Measurements from ENCODE around the gene MYPN. TPM values are rescaled to one million over a fixed set of nuclear protein-coding genes. Genes with fewer than 3 reads are reported as not detected.

Gene MYPN
- total RNA-seq, 3 donors from 2014 or later = 0.33 TPM; not detected in 2

- no peaks in the 10 kb centered on the region for H3K36me3 ChIP-seq
- intact Hi-C loops (cut with DNase I; ENCODE audit: low total_unique reads) = no loop called here
- DNase-seq (ENCODE audit: low spot score in 2 of 2) = no peak
These were observed 123.8 kb downstream of the MYPN start for GRCh38 chr10:68233046-68233445.

GRCh38 chr10:68235111-68235510, 125.8 kb downstream of the MYPN start:
- no peaks in the 10 kb centered on the region for H3K27me3 ChIP-seq
- H3K27ac ChIP-seq = no peak overlapping the region
- H3K4me3 ChIP-seq = no peak overlapping the region
- TF ChIP-seq POLR2AphosphoS5 (IDR thresholded peaks at IDR 0.05) (no peak), POLR2A (IDR thresholded peaks at IDR 0.05) (no peak), CTCF (IDR thresholded peaks at IDR 0.05) (no peak)
- no peak for DNase-seq (ENCODE audit: low spot score in 2 of 2)
- no peaks in the 10 kb centered on the region for H3K36me3 ChIP-seq
- no peaks in the 10 kb centered on the region for H3K4me1 ChIP-seq
- H3K9me3 ChIP-seq = no peaks in the 10 kb centered on the region
- intact Hi-C loops (cut with DNase I; ENCODE audit: low total_unique reads) = no loop called here

More at GRCh38 chr10:68233046-68233445, 123.8 kb downstream of the MYPN start:
- no peaks in the 10 kb centered on the region for H3K4me1 ChIP-seq
- H3K4me3 ChIP-seq = no peak overlapping the region
- H3K27ac ChIP-seq = no peak overlapping the region
- H3K9me3 ChIP-seq = no peaks in the 10 kb centered on the region
- TF ChIP-seq CTCF (IDR thresholded peaks at IDR 0.05) (no peak), POLR2A (IDR thresholded peaks at IDR 0.05) (no peak), POLR2AphosphoS5 (IDR thresholded peaks at IDR 0.05) (no peak)
- H3K27me3 ChIP-seq = no peaks in the 10 kb centered on the region

GRCh38 chr10:68235581-68235980, 126.3 kb downstream of the MYPN start:
- H3K36me3 ChIP-seq = no peaks in the 10 kb centered on the region
- H3K4me3 ChIP-seq = no peak overlapping the region
- intact Hi-C loops (cut with DNase I; ENCODE audit: low total_unique reads) = no loop called here
- H3K9me3 ChIP-seq = no peaks in the 10 kb centered on the region
- no peak for TF ChIP-seq POLR2A (IDR thresholded peaks at IDR 0.05)
- no peak for TF ChIP-seq CTCF (IDR thresholded peaks at IDR 0.05)
- TF ChIP-seq POLR2AphosphoS5 (IDR thresholded peaks at IDR 0.05) = no peak
- H3K4me1 ChIP-seq = no peaks in the 10 kb centered on the region
- H3K27ac ChIP-seq = no peak overlapping the region
- DNase-seq (ENCODE audit: low spot score in 2 of 2) = no peak
- H3K27me3 ChIP-seq = no peaks in the 10 kb centered on the region

GRCh38 chr10:68237173-68237572, 127.9 kb downstream of the MYPN start:
- Histone ChIP-seq H3K9me3 (no peaks in the 10 kb centered on the region), H3K27ac (no peak overlapping the region), H3K4me1 (no peaks in the 10 kb centered on the region), H3K27me3 (no peaks in the 10 kb centered on the region), H3K4me3 (no peak overlapping the region), H3K36me3 (no peaks in the 10 kb centered on the region)
- TF ChIP-seq POLR2AphosphoS5 (IDR thresholded peaks at IDR 0.05) (no peak), POLR2A (IDR thresholded peaks at IDR 0.05) (no peak), CTCF (IDR thresholded peaks at IDR 0.05) (no peak)
- no peak for DNase-seq (ENCODE audit: low spot score in 2 of 2)
- intact Hi-C loops (cut with DNase I; ENCODE audit: low total_unique reads) = no loop called here

GRCh38 chr10:68238371-68238770, 129.1 kb downstream of the MYPN start:
- TF ChIP-seq POLR2A (IDR thresholded peaks at IDR 0.05) (no peak), CTCF (IDR thresholded peaks at IDR 0.05) (no peak), POLR2AphosphoS5 (IDR thresholded peaks at IDR 0.05) (no peak)
- intact Hi-C loops (cut with DNase I; ENCODE audit: low total_unique reads) = no loop called here
- Histone ChIP-seq H3K27me3 (no peaks in the 10 kb centered on the region), H3K36me3 (no peaks in the 10 kb centered on the region), H3K4me3 (no peak overlapping the region), H3K9me3 (no peaks in the 10 kb centered on the region), H3K4me1 (no peaks in the 10 kb centered on the region), H3K27ac (no peak overlapping the region)
- DNase-seq (ENCODE audit: low spot score in 2 of 2) = no peak
